NB4 (cell line): ENCODE results near the gene ASRGL1.

Source experiments
- CTCF ChIP-seq: IDR thresholded peaks from one replicate; pipeline ENCODE4 v1.5.1; 2012; ENCODE audit warnings: low read depth, low read length
- MYC ChIP-seq: IDR thresholded peaks from 2 replicates; pipeline ENCODE4 v1.6.1; 2011; ENCODE audit warnings: low read depth, low read length
- POLR2A ChIP-seq: IDR thresholded peaks from 2 replicates; pipeline ENCODE4 v1.6.1; 2011; ENCODE audit warnings: mild to moderate bottlenecking; ENCODE audit not compliant: insufficient read length; ENCODE audit errors: extremely low read depth

GRCh38 chr11:62309991-62310390, 27.3 kb upstream of the ASRGL1 start:
- TF ChIP-seq POLR2A (no peak), CTCF (no peak), MYC (no peak)
